ENCODE results near the gene SMIM41. TPM values are rescaled to one million over a fixed set of nuclear protein-coding genes. Genes with fewer than 3 reads are reported as not detected.

SMIM41 gene
- total RNA-seq, 1 donor from 2014 or later: 0.16 TPM

- peaks cover 23% of the 10 kb centered on the region for H3K27me3 Mint-ChIP-seq (ENCODE audit: low read depth)
- DNase-seq (ENCODE audit: low spot score in 2 of 2, unreplicated experiment in 2 of 2): no peak
- peaks cover 22% of the 10 kb centered on the region for H3K4me1 Mint-ChIP-seq
- TF ChIP-seq CTCF (IDR thresholded peaks at IDR 0.05; ENCODE audit: unreplicated experiment): no peak
- H3K36me3 Mint-ChIP-seq: peaks cover 2% of the 10 kb centered on the region
- peak overlapping the region; percentile 87 for H3K4me3 Mint-ChIP-seq
- peak overlapping the region; percentile 97 for H3K27ac Mint-ChIP-seq
- H3K9me3 Mint-ChIP-seq: no peaks in the 10 kb centered on the region
These were observed 26.9 kb upstream of the SMIM41 start for GRCh38 chr12:52052468-52053186.

- Mint-ChIP-seq H3K9me3 (no peaks in the 10 kb centered on the region), H3K4me3 (peak overlapping the region; percentile 17), H3K36me3 (peaks cover 2% of the 10 kb centered on the region), H3K27me3 (ENCODE audit: low read depth) (peaks cover 23% of the 10 kb centered on the region), H3K27ac (no peak overlapping the region), H3K4me1 (peaks cover 22% of the 10 kb centered on the region)
- TF ChIP-seq CTCF (IDR thresholded peaks at IDR 0.05; ENCODE audit: unreplicated experiment): no peak
- no peak for DNase-seq (ENCODE audit: low spot score in 2 of 2, unreplicated experiment in 2 of 2)
These were observed 25.8 kb upstream of the SMIM41 start for GRCh38 chr12:52053536-52054209.

GRCh38 chr12:52054231-52054832 lies 25.2 kb upstream of the SMIM41 start:
- no peak for DNase-seq (ENCODE audit: low spot score in 2 of 2, unreplicated experiment in 2 of 2)
- no peak for TF ChIP-seq CTCF (IDR thresholded peaks at IDR 0.05; ENCODE audit: unreplicated experiment)
- H3K36me3 Mint-ChIP-seq: peaks cover 2% of the 10 kb centered on the region
- no peaks in the 10 kb centered on the region for H3K9me3 Mint-ChIP-seq
- H3K27me3 Mint-ChIP-seq (ENCODE audit: low read depth): peaks cover 20% of the 10 kb centered on the region
- no peak overlapping the region for H3K27ac Mint-ChIP-seq
- peaks cover 20% of the 10 kb centered on the region for H3K4me1 Mint-ChIP-seq
- no peak overlapping the region for H3K4me3 Mint-ChIP-seq

- no peak overlapping the region for H3K4me3 Mint-ChIP-seq
- H3K4me1 Mint-ChIP-seq: peaks cover 13% of the 10 kb centered on the region
- peaks cover 12% of the 10 kb centered on the region for H3K27me3 Mint-ChIP-seq (ENCODE audit: low read depth)
- no peak overlapping the region for H3K27ac Mint-ChIP-seq
- peaks cover 2% of the 10 kb centered on the region for H3K36me3 Mint-ChIP-seq
- TF ChIP-seq CTCF (IDR thresholded peaks at IDR 0.05; ENCODE audit: unreplicated experiment): no peak
- H3K9me3 Mint-ChIP-seq: no peaks in the 10 kb centered on the region
- no peak for DNase-seq (ENCODE audit: low spot score in 2 of 2, unreplicated experiment in 2 of 2)
These were observed 24.4 kb upstream of the SMIM41 start for GRCh38 chr12:52054833-52055730.

Measured in mesothelial cell of epicardium (in vitro differentiated cells).